ENCODE data around the gene RUBCNL. TPM values are rescaled to one million over a fixed set of nuclear protein-coding genes. Genes with fewer than 3 reads are reported as not detected.

Gene RUBCNL
- polyA plus RNA-seq, 1 donor (not counting 4 experiments of a cell fraction or from before 2014, with no cell fraction given): 0.12 TPM

DNA sequence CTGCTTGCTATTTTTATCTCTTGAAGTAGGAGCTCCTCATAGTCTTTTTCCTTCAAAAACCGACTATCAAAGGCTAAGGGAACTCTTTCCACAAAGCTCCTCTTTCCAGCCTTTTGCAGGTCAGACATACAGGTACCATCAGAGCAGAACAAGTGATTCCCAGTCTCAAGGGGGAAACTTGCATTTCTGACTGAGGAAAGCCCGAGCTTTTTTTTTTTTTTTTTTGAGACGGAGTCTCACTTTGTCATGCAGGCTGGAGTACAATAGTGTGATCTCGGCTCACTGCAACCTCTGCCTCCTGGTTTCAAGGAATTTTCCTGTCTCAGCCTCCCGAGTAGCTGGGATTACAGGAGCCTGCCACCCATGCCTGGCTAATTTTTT lies 32.0 kb downstream of the RUBCNL start:
- no peak for FAIRE-seq
- no peak overlapping the region for H3K4me3 ChIP-seq (ENCODE audit: control insufficient read depth in 2 of 3, extremely low read depth in 1 of 3, insufficient read depth in 2 of 3, low read depth in 1 of 3, low read length in 3 of 3)
- peak overlapping the region; percentile 46 for H2AFZ ChIP-seq (ENCODE audit: control insufficient read depth, low read length)
- no peaks in the 10 kb centered on the region for H3K4me1 ChIP-seq (ENCODE audit: control insufficient read depth, extremely low read depth, insufficient read depth, low read length)
- H3K27ac ChIP-seq (ENCODE audit: control insufficient read depth, insufficient read depth, low read length): peak overlapping the region; percentile 41
- H3K36me3 ChIP-seq (ENCODE audit: control insufficient read depth in 2 of 2, extremely low read depth in 1 of 2, insufficient read depth in 2 of 2, low read length in 2 of 2): no peaks in the 10 kb centered on the region
- H4K20me1 ChIP-seq (ENCODE audit: control insufficient read depth, extremely low read depth, insufficient read depth, low read length): no peaks in the 10 kb centered on the region
- H3K9me3 ChIP-seq (ENCODE audit: control insufficient read depth, low read depth, low read length): peaks cover 12% of the 10 kb centered on the region
- no peak for DNase-seq (ENCODE audit: low read depth, low spot score)
- H3K79me2 ChIP-seq (ENCODE audit: control insufficient read depth, insufficient read depth, low read length): no peaks in the 10 kb centered on the region
- H3K27me3 ChIP-seq (ENCODE audit: control insufficient read depth, extremely low read depth, insufficient read depth, low read length): no peaks in the 10 kb centered on the region
- TF ChIP-seq, protein P1, sequence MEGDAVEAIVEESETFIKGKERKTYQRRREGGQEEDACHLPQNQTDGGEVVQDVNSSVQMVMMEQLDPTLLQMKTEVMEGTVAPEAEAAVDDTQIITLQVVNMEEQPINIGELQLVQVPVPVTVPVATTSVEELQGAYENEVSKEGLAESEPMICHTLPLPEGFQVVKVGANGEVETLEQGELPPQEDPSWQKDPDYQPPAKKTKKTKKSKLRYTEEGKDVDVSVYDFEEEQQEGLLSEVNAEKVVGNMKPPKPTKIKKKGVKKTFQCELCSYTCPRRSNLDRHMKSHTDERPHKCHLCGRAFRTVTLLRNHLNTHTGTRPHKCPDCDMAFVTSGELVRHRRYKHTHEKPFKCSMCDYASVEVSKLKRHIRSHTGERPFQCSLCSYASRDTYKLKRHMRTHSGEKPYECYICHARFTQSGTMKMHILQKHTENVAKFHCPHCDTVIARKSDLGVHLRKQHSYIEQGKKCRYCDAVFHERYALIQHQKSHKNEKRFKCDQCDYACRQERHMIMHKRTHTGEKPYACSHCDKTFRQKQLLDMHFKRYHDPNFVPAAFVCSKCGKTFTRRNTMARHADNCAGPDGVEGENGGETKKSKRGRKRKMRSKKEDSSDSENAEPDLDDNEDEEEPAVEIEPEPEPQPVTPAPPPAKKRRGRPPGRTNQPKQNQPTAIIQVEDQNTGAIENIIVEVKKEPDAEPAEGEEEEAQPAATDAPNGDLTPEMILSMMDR (optimal IDR thresholded peaks at IDR 0.05 in 1 of 3, IDR thresholded peaks at IDR 0.05 in 1 of 3, conservative IDR thresholded peaks at IDR 0.05 in 1 of 3; ENCODE audit: extremely low read depth in 1 of 3, insufficient read depth in 2 of 3, low read length in 3 of 3): no peak
- no peak for TF ChIP-seq EZH2 (IDR thresholded peaks at IDR 0.05; ENCODE audit: low read length)
- H3K9ac ChIP-seq (ENCODE audit: control insufficient read depth, extremely low read depth, insufficient read depth, low read length): no peak overlapping the region
- dilution Hi-C loops (cut with MboI; ENCODE audit: extremely low pct_ligation_motif_present, low sequenced_read_pairs): no loop called here
- peak overlapping the region; percentile 37 for H3K4me2 ChIP-seq (ENCODE audit: control insufficient read depth, extremely low read depth, insufficient read depth, low read depth, low read length)
- no peaks in the 10 kb centered on the region for H3K9me1 ChIP-seq (ENCODE audit: control insufficient read depth, extremely low read depth, insufficient read depth, low read length)

DNA sequence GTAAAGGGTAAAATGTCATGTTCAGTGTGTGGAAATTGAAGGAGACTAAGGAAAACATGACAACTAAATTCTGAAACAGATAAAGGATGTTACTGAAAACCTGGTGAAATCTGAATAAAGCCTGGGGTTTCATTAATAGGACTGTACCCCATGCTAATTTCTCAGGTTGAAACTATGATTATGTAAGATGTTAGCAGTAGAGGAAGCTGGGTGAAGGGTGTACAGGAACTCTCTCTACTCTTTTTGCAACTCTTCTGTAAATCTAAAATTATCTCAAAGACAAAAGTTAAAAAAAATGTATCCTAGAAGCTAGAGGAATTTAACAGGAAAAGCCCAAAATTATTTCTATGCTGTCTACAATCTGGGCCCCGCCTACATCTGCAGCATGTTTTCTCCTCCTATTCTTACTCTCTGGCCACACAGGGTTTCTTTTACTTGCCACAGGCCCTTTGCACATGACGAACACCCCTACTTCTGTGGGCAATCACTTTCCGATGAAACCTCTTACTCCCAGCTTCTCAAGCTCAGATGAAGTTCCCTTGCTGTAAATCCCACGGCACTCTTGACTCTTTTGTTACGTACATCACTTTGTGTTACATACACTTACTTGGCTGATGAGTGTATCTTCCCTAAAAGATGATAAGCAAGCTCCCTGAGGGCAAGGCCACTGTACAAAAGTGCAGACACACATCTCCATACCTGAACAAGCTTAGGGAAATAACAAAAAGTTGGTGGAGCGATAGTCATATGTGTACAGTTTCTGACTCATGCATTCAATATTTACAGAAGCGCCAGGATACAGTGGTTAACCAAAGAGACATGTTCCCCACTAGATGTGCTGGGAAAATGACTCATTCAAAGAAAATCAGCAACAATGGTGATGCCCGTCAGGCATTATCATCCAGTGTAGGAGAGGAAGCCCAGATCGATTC lies 32.6 kb downstream of the RUBCNL start:
- H3K9me1 ChIP-seq (ENCODE audit: control insufficient read depth, extremely low read depth, insufficient read depth, low read length): no peaks in the 10 kb centered on the region
- FAIRE-seq (peak; percentile 91), DNase-seq (ENCODE audit: low read depth, low spot score) (peak; percentile 79)
- dilution Hi-C loops (cut with MboI; ENCODE audit: extremely low pct_ligation_motif_present, low sequenced_read_pairs): no loop called here
- no peak for TF ChIP-seq EZH2 (IDR thresholded peaks at IDR 0.05; ENCODE audit: low read length)
- TF ChIP-seq, protein P1 (optimal IDR thresholded peaks at IDR 0.05 in 1 of 3, IDR thresholded peaks at IDR 0.05 in 1 of 3, conservative IDR thresholded peaks at IDR 0.05 in 1 of 3; ENCODE audit: extremely low read depth in 1 of 3, insufficient read depth in 2 of 3, low read length in 3 of 3): no peak
- H3K79me2 ChIP-seq (ENCODE audit: control insufficient read depth, insufficient read depth, low read length): no peaks in the 10 kb centered on the region
- H3K27ac ChIP-seq (ENCODE audit: control insufficient read depth, insufficient read depth, low read length): peak overlapping the region; percentile 52
- no peak overlapping the region for H3K4me3 ChIP-seq (ENCODE audit: control insufficient read depth in 2 of 3, extremely low read depth in 1 of 3, insufficient read depth in 2 of 3, low read depth in 1 of 3, low read length in 3 of 3)
- H3K36me3 ChIP-seq (ENCODE audit: control insufficient read depth in 2 of 2, extremely low read depth in 1 of 2, insufficient read depth in 2 of 2, low read length in 2 of 2): no peaks in the 10 kb centered on the region
- no peaks in the 10 kb centered on the region for H3K27me3 ChIP-seq (ENCODE audit: control insufficient read depth, extremely low read depth, insufficient read depth, low read length)
- no peak overlapping the region for H3K9ac ChIP-seq (ENCODE audit: control insufficient read depth, extremely low read depth, insufficient read depth, low read length)
- no peak overlapping the region for H2AFZ ChIP-seq (ENCODE audit: control insufficient read depth, low read length)
- H4K20me1 ChIP-seq (ENCODE audit: control insufficient read depth, extremely low read depth, insufficient read depth, low read length): no peaks in the 10 kb centered on the region
- no peaks in the 10 kb centered on the region for H3K4me1 ChIP-seq (ENCODE audit: control insufficient read depth, extremely low read depth, insufficient read depth, low read length)
- peaks cover 12% of the 10 kb centered on the region for H3K9me3 ChIP-seq (ENCODE audit: control insufficient read depth, low read depth, low read length)
- H3K4me2 ChIP-seq (ENCODE audit: control insufficient read depth, extremely low read depth, insufficient read depth, low read depth, low read length): peak overlapping the region; percentile 37

Measured in keratinocyte (primary cell).